A549 (cell line): ENCODE results near the gene GPATCH3. TPM values are rescaled to one million over a fixed set of nuclear protein-coding genes. Genes with fewer than 3 reads are reported as not detected.

Experiments used
- ATAC-seq, 2 experiments: fragments of 200-7000 bp in 1 of 2; fragments of >200 bp in 1 of 2; cut with Nextera tagmentation in 1 of 2; cut with Tn5 transposase in 1 of 2; 3 replicates each; pipeline versions ENCODE4 v1.8.0 to v1.9.1; 2018 to 2020; ENCODE audit warnings: mild to moderate bottlenecking in 1 of 2, moderate library complexity in 1 of 2
- CTCF ChIA-PET: fragments of 300-600 bp; sonication (Branson Sonifier 250); formaldehyde crosslinking; extraction: SDS; loops from one replicate; lab custom pipeline; 2021; ENCODE audit warnings: antibody characterized with exemption, inconsistent platforms; lab: Yijun Ruan, JAX
- POLR2A ChIA-PET: fragments of 350-600 bp; formaldehyde crosslinking; extraction: SDS; loops from one replicate; lab custom pipeline; 2021; ENCODE audit warnings: antibody characterized with exemption, inconsistent platforms; lab: Yijun Ruan, JAX
- DNase-seq, 2 experiments: peaks; one replicate each; pipeline versions ENCODE4 v3.0.0 to v3.0.0-alpha.2; 2011 to 2016; ENCODE audit warnings: low read depth in 1 of 2, low spot score in 1 of 2
- FAIRE-seq: peaks from 2 replicates; lab custom pipeline; 2011; peaks lifted over from hg19 to GRCh38; lab: Jason Lieb, UNC
- H3K27ac ChIP-seq, 2 experiments: fragments of >200 bp; sonication (Bioruptor Twin); formaldehyde crosslinking; 3 replicates each; pipeline ENCODE4 v1.5.1; 2016 to 2017
- H3K4me1 ChIP-seq: fragments of >200 bp; sonication (Bioruptor Twin); formaldehyde crosslinking; 3 replicates; pipeline ENCODE4 v1.6.1; 2016
- H3K4me2 ChIP-seq: fragments of >200 bp; sonication (Bioruptor Twin); formaldehyde crosslinking; 3 replicates; pipeline ENCODE4 v1.6.1; 2016
- H3K4me3 ChIP-seq: fragments of >200 bp; sonication (Bioruptor Twin); formaldehyde crosslinking; 3 replicates; pipeline ENCODE4 v1.5.1; 2016
- H3K9me3 ChIP-seq: fragments of >200 bp; sonication (Bioruptor Twin); formaldehyde crosslinking; 3 replicates; pipeline ENCODE4 v1.6.1; 2016
- BHLHE40 ChIP-seq: IDR thresholded peaks from 2 replicates; pipeline ENCODE4 v1.6.1; 2012; ENCODE audit warnings: low read depth, low read length, inconsistent platforms
- CBX2 ChIP-seq: fragments of 200-600 bp; sonication (generic); IDR thresholded peaks from 2 replicates; pipeline ENCODE4 v1.6.1; 2016; ENCODE audit warnings: low read depth, mild to moderate bottlenecking, borderline replicate concordance
- CEBPB ChIP-seq, 2 experiments: fragments of >200 bp in 1 of 2; sonication (Bioruptor Twin) in 1 of 2; formaldehyde crosslinking in 1 of 2; IDR thresholded peaks; 2 replicates each; pipeline ENCODE4 v1.6.1; 2012 to 2016
- CHD2 ChIP-seq: fragments of 150-350 bp; IDR thresholded peaks from 2 replicates; pipeline ENCODE4 v1.6.1; 2014; ENCODE audit warnings: low read length; ENCODE audit not compliant: partially characterized antibody
- CHD4 ChIP-seq: fragments of 200-600 bp; sonication (generic); IDR thresholded peaks from 2 replicates; pipeline ENCODE4 v1.6.1; 2016; ENCODE audit warnings: antibody characterized with exemption, mild to moderate bottlenecking, borderline replicate concordance
- EHF ChIP-seq: fragments of 250-450 bp; sonication (Bioruptor Pico); IDR thresholded peaks from 2 replicates; pipeline ENCODE4 v1.5.0; 2020; ENCODE audit warnings: mild to moderate bottlenecking
- EHMT2 ChIP-seq: fragments of 200-600 bp; sonication (generic); IDR thresholded peaks from 2 replicates; pipeline ENCODE4 v1.6.1; 2016; ENCODE audit warnings: antibody characterized with exemption, low read depth, mild to moderate bottlenecking, moderate library complexity
- FOSB ChIP-seq: fragments of 250-450 bp; sonication (Bioruptor Pico); IDR thresholded peaks from 2 replicates; pipeline ENCODE4 v1.5.0; 2020; ENCODE audit warnings: mild to moderate bottlenecking, moderate library complexity
- FOXS1 ChIP-seq: fragments of 250-450 bp; sonication (Bioruptor Pico); IDR thresholded peaks from 2 replicates; pipeline ENCODE4 v1.5.0; 2020; ENCODE audit warnings: mild to moderate bottlenecking, moderate library complexity
- GATA3 ChIP-seq: IDR thresholded peaks from 2 replicates; pipeline ENCODE4 v1.6.1; 2012; ENCODE audit warnings: borderline replicate concordance
- HDAC2 ChIP-seq: fragments of 200-600 bp; sonication (generic); IDR thresholded peaks from 2 replicates; pipeline ENCODE4 v1.6.1; 2016
- HEYL ChIP-seq: fragments of 250-450 bp; sonication (Bioruptor Pico); IDR thresholded peaks from 2 replicates; pipeline ENCODE4 v1.8.0; 2021; ENCODE audit warnings: mild to moderate bottlenecking, moderate library complexity
- HOXB5 ChIP-seq: fragments of 250-450 bp; sonication (Bioruptor Pico); IDR thresholded peaks from 2 replicates; pipeline ENCODE4 v1.5.0; 2020; ENCODE audit warnings: mild to moderate bottlenecking, moderate library complexity
- KDM1A ChIP-seq: fragments of 200-600 bp; sonication (generic); IDR thresholded peaks from 2 replicates; pipeline ENCODE4 v1.6.1; 2016; ENCODE audit warnings: low read depth, mild to moderate bottlenecking
- MAFK ChIP-seq: fragments of 450-650 bp; IDR thresholded peaks from 2 replicates; pipeline ENCODE4 v1.6.1; 2014; ENCODE audit not compliant: partially characterized antibody
- NR3C1 ChIP-seq: fragments of >200 bp; sonication (Bioruptor Twin); formaldehyde crosslinking; IDR thresholded peaks from 3 replicates; pipeline ENCODE4 v1.6.1; 2017
- PHF8 ChIP-seq: fragments of 200-600 bp; sonication (generic); IDR thresholded peaks from 2 replicates; pipeline ENCODE4 v1.6.1; 2016; ENCODE audit warnings: low read depth, mild to moderate bottlenecking, antibody characterized with exemption, moderate library complexity, borderline replicate concordance
- POLR2A ChIP-seq: IDR thresholded peaks from 2 replicates; pipeline ENCODE4 v1.6.1; 2012; ENCODE audit warnings: mild to moderate bottlenecking, low read length
- POLR2AphosphoS2 ChIP-seq: conservative IDR thresholded peaks from 2 replicates; pipeline ENCODE4 v1.6.1; 2012; ENCODE audit warnings: low read length, improper control_type of control experiment, inconsistent platforms
- RAD21 ChIP-seq, 2 experiments: fragments of >200 bp in 1 of 2; sonication (Bioruptor Twin) in 1 of 2; formaldehyde crosslinking in 1 of 2; IDR thresholded peaks in 1 of 2; conservative IDR thresholded peaks in 1 of 2; 2 replicates in 1 of 2; 3 replicates in 1 of 2; pipeline ENCODE4 v1.6.1; 2012 to 2018; ENCODE audit warnings: inconsistent platforms in 1 of 2
- RARB ChIP-seq: fragments of 250-450 bp; sonication (Bioruptor Pico); IDR thresholded peaks from 2 replicates; pipeline ENCODE4 v1.8.0; 2021; ENCODE audit warnings: mild to moderate bottlenecking, moderate library complexity
- RFX5 ChIP-seq: fragments of 450-650 bp; IDR thresholded peaks from 2 replicates; pipeline ENCODE4 v1.7.1; 2014; ENCODE audit warnings: antibody characterized with exemption, mild to moderate bottlenecking, moderate library complexity
- RNF2 ChIP-seq: fragments of 200-600 bp; sonication (generic); IDR thresholded peaks from 2 replicates; pipeline ENCODE4 v1.6.1; 2016; ENCODE audit warnings: low read depth, mild to moderate bottlenecking, antibody characterized with exemption, moderate library complexity, borderline replicate concordance
- SMC3 ChIP-seq: fragments of >200 bp; sonication (Bioruptor Twin); formaldehyde crosslinking; IDR thresholded peaks from 3 replicates; pipeline ENCODE4 v1.6.1; 2018; ENCODE audit warnings: inconsistent platforms
- SREBF2 ChIP-seq: fragments of 450-650 bp; IDR thresholded peaks from 2 replicates; pipeline ENCODE4 v1.6.1; 2014; ENCODE audit warnings: mild to moderate bottlenecking, moderate library complexity
- TP53 ChIP-seq: fragments of 250-450 bp; sonication (Bioruptor Pico); IDR thresholded peaks from 2 replicates; pipeline ENCODE4 v1.5.0; 2021; ENCODE audit warnings: mild to moderate bottlenecking, moderate library complexity
- ZC3H11A ChIP-seq: fragments of 450-650 bp; IDR thresholded peaks from 2 replicates; pipeline ENCODE4 v1.6.1; 2014; ENCODE audit warnings: antibody characterized with exemption, mild to moderate bottlenecking
- ZSCAN20 ChIP-seq: fragments of 250-450 bp; sonication (Bioruptor Pico); IDR thresholded peaks from 2 replicates; pipeline ENCODE4 v1.8.0; 2022; ENCODE audit warnings: mild to moderate bottlenecking, moderate library complexity
- WGBS: methylation state at CpG from one replicate; pipeline ENCODE4 v1.1.6; 2017; ENCODE audit errors: missing lambda C conversion rate; 5-methylcytosine and 5-hydroxymethylcytosine counted together
- polyA plus RNA-seq, 4 experiments: library from polyadenylated mRNA; depleted of rRNA in 3 of 4; stranded (reverse); fragments of >200 nt; fragmentation: RNase III in 1 of 4; extraction: RNeasy Plus Mini Kit Qiagen cat#74134 plus additional on column Dnase treatment in 1 of 4; gene quantifications; 2 replicates in 3 of 4; 3 replicates in 1 of 4; pipeline ENCODE4 v1.2.3, GENCODE V29; 2011 to 2017
- TF ChIP-seq, protein P1 (sequence below): fragments of 250-450 bp; sonication (Bioruptor Pico); IDR thresholded peaks from 2 replicates; pipeline ENCODE4 v1.5.0; 2020; ENCODE audit warnings: low read depth, mild to moderate bottlenecking, moderate library complexity
- TF ChIP-seq, protein P2 (sequence below): fragments of 150-350 bp; IDR thresholded peaks from 2 replicates; pipeline ENCODE4 v1.6.1; 2014; ENCODE audit warnings: low read depth, mild to moderate bottlenecking, low read length
- TF ChIP-seq, protein P3 (sequence below): fragments of >200 bp; sonication (Bioruptor Twin); formaldehyde crosslinking; IDR thresholded peaks from 3 replicates; pipeline ENCODE4 v1.5.1; 2016
- TF ChIP-seq, protein P4 (sequence below): fragments of 450-650 bp; IDR thresholded peaks from 2 replicates; pipeline ENCODE4 v1.6.1; 2014; ENCODE audit warnings: antibody characterized with exemption
- TF ChIP-seq, protein P5 (sequence below): fragments of 200-600 bp; sonication (generic); IDR thresholded peaks from 2 replicates; pipeline ENCODE4 v1.6.1; 2016; ENCODE audit warnings: antibody characterized with exemption, mild to moderate bottlenecking, moderate library complexity
- TF ChIP-seq, protein P6 (sequence below): IDR thresholded peaks from 2 replicates; pipeline ENCODE4 v1.6.1; 2012
- TF ChIP-seq, protein P7 (sequence below): fragments of >200 bp; sonication (Bioruptor Twin); formaldehyde crosslinking; IDR thresholded peaks from 2 replicates; pipeline ENCODE4 v1.6.1; 2016

The GPATCH3 gene
- polyA plus RNA-seq, 2 of the 4 experiments (the other 2 are of a cell fraction), result 5.4 to 8.7 TPM

DNA sequence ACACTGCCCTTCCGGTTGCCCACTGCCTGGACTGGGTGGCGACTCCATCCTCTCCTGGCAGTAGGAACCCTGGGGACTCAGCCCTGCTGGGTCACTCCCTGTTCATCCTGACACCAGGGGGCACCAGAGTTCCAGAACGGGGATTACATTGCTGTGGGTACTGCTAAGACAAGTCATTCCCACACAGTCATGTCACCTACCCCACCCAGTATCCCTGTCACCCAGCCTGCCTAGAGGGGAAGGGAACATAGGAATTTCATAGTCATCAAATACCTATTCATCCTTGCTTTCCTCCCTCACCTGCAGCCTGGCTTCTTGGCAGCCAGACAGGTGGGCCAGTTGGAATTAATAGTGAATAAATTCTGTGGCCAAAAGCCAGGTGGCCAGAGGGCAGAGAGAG is 47.1 kb downstream of the GPATCH3 start:
- DNase-seq (peak; percentile 83 to 89), FAIRE-seq (no peak), ATAC-seq (peak; percentile 67 to 83)
- H3K27ac ChIP-seq, result peak overlapping the region; percentile 58 to 61; a peak in 5 of 6 replicates
- no peaks in the 10 kb centered on the region for H3K9me3 ChIP-seq
- CTCF ChIA-PET, result interaction anchor here (1.0 to 1.5 kb wide), 3 partner anchors 9 to 28 kb away, joined by 3 to 5 read pairs (median 3); no protein-coding TSS in a partner anchor
- POLR2A ChIA-PET, result no interaction called here
- TF ChIP-seq CHD2 (no peak), HEYL (CRISPR knock-in tag) (no peak), HOXB5 (CRISPR knock-in tag) (no peak), MAFK (peak; percentile 23), EHMT2 (no peak), POLR2AphosphoS2 (no peak), CBX2 (no peak), TP53 (CRISPR knock-in tag) (no peak), RNF2 (no peak), HDAC2 (no peak), GATA3 (no peak), CEBPB (IDR thresholded peaks at IDR 0.05) (no peak), EHF (no peak), RAD21 (conservative IDR thresholded peaks at IDR 0.05 in 1 of 2, IDR thresholded peaks at IDR 0.05 in 1 of 2) (peak; percentile 59 to 65), FOXS1 (no peak), NR3C1 (no peak), POLR2A (no peak), RARB (CRISPR knock-in tag) (no peak), FOSB (CRISPR knock-in tag) (no peak), ZC3H11A (no peak), BHLHE40 (no peak), RFX5 (no peak), PHF8 (no peak), CHD4 (no peak), SREBF2 (no peak), SMC3 (peak; percentile 56), KDM1A (no peak), ZSCAN20 (CRISPR knock-in tag) (no peak)
- TF ChIP-seq, protein P1, sequence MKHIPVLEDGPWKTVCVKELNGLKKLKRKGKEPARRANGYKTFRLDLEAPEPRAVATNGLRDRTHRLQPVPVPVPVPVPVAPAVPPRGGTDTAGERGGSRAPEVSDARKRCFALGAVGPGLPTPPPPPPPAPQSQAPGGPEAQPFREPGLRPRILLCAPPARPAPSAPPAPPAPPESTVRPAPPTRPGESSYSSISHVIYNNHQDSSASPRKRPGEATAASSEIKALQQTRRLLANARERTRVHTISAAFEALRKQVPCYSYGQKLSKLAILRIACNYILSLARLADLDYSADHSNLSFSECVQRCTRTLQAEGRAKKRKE (CRISPR knock-in tag), result no peak
- TF ChIP-seq, protein P2, sequence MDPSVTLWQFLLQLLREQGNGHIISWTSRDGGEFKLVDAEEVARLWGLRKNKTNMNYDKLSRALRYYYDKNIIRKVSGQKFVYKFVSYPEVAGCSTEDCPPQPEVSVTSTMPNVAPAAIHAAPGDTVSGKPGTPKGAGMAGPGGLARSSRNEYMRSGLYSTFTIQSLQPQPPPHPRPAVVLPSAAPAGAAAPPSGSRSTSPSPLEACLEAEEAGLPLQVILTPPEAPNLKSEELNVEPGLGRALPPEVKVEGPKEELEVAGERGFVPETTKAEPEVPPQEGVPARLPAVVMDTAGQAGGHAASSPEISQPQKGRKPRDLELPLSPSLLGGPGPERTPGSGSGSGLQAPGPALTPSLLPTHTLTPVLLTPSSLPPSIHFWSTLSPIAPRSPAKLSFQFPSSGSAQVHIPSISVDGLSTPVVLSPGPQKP, result no peak
- TF ChIP-seq, protein P3, sequence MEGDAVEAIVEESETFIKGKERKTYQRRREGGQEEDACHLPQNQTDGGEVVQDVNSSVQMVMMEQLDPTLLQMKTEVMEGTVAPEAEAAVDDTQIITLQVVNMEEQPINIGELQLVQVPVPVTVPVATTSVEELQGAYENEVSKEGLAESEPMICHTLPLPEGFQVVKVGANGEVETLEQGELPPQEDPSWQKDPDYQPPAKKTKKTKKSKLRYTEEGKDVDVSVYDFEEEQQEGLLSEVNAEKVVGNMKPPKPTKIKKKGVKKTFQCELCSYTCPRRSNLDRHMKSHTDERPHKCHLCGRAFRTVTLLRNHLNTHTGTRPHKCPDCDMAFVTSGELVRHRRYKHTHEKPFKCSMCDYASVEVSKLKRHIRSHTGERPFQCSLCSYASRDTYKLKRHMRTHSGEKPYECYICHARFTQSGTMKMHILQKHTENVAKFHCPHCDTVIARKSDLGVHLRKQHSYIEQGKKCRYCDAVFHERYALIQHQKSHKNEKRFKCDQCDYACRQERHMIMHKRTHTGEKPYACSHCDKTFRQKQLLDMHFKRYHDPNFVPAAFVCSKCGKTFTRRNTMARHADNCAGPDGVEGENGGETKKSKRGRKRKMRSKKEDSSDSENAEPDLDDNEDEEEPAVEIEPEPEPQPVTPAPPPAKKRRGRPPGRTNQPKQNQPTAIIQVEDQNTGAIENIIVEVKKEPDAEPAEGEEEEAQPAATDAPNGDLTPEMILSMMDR, result peak; percentile 61
- TF ChIP-seq, protein P4, sequence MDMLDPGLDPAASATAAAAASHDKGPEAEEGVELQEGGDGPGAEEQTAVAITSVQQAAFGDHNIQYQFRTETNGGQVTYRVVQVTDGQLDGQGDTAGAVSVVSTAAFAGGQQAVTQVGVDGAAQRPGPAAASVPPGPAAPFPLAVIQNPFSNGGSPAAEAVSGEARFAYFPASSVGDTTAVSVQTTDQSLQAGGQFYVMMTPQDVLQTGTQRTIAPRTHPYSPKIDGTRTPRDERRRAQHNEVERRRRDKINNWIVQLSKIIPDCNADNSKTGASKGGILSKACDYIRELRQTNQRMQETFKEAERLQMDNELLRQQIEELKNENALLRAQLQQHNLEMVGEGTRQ, result no peak
- TF ChIP-seq, protein P5, sequence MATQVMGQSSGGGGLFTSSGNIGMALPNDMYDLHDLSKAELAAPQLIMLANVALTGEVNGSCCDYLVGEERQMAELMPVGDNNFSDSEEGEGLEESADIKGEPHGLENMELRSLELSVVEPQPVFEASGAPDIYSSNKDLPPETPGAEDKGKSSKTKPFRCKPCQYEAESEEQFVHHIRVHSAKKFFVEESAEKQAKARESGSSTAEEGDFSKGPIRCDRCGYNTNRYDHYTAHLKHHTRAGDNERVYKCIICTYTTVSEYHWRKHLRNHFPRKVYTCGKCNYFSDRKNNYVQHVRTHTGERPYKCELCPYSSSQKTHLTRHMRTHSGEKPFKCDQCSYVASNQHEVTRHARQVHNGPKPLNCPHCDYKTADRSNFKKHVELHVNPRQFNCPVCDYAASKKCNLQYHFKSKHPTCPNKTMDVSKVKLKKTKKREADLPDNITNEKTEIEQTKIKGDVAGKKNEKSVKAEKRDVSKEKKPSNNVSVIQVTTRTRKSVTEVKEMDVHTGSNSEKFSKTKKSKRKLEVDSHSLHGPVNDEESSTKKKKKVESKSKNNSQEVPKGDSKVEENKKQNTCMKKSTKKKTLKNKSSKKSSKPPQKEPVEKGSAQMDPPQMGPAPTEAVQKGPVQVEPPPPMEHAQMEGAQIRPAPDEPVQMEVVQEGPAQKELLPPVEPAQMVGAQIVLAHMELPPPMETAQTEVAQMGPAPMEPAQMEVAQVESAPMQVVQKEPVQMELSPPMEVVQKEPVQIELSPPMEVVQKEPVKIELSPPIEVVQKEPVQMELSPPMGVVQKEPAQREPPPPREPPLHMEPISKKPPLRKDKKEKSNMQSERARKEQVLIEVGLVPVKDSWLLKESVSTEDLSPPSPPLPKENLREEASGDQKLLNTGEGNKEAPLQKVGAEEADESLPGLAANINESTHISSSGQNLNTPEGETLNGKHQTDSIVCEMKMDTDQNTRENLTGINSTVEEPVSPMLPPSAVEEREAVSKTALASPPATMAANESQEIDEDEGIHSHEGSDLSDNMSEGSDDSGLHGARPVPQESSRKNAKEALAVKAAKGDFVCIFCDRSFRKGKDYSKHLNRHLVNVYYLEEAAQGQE, result no peak
- TF ChIP-seq, protein P6, sequence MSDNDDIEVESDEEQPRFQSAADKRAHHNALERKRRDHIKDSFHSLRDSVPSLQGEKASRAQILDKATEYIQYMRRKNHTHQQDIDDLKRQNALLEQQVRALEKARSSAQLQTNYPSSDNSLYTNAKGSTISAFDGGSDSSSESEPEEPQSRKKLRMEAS, result no peak
- TF ChIP-seq, protein P7, sequence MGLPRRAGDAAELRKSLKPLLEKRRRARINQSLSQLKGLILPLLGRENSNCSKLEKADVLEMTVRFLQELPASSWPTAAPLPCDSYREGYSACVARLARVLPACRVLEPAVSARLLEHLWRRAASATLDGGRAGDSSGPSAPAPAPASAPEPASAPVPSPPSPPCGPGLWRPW, result no peak
- H3K4me2 ChIP-seq, result no peak overlapping the region
- H3K4me1 ChIP-seq, result peaks cover 36% of the 10 kb centered on the region
- 23% methylated on average over 2 of the region's 3 CpGs for WGBS
- no peak overlapping the region for H3K4me3 ChIP-seq
